HG02623 (cell line): ENCODE data around the gene TMEM213.
"Not testable (repeated sequence)": the region's sequence is repeated elsewhere in the genome, so short reads cannot be mapped to it uniquely, and the experiment has no call there.

ENCODE experiments used
- ATAC-seq: cut with Tn5 transposase; IDR thresholded peaks from one replicate; pipeline ENCODE4 v1.9.1; 2021; ENCODE audit warnings: moderate library complexity; ENCODE audit not compliant: unreplicated experiment

TMEM213 gene

DNA sequence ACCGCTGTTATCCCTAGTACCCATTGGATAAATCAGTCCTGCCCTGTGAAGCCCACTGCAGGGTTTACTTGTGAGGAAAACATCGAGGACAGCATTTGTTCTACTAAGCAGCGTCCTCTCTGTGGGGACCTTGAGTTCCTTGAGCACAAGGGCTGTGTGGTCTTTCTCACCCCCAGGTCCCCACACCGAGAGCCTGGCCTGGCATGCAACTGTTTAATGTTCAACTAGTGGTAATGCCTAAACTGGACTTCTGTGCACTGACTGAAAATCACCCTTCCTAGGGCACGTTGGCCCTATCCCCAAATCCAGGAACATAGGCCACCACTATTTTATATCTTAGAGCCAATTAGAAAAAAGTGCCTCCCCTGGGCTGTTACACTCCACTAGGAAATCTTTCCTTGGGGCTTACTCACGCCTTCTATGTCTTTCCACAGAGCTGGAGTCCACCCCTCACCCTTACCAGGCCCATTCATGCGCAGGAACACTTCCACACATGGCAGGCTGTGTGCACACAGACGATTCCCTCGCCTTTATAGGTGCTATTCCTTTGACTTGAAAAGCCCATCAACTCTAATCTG lies 1.7 kb upstream of the TMEM213 start:
- ATAC-seq = no peak

GRCh38 chr7:138797046-138797445 lies 748 bp upstream of the TMEM213 start:
- ATAC-seq = not testable (repeated sequence)

DNA sequence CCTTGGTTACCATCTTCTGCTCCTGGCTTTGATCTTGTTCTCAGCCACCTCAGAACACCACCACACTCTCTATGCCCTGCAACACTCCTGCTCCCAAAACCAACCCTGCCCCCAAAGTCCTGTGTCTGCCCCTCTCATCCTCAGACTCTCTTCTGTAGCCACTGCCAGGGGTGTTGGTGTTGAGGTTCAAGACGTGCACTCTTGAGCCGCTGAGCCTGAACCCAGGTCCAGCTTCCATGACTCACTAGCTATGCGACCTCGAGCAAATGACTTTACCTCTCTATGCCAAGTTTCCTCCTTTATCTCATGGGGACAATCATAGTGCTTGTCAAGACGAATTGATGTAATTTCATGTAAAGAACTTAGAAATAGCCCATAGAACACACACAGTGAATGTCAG lies 1.0 kb downstream of the TMEM213 start:
- no peak for ATAC-seq

- ATAC-seq = no peak
These were observed 1.7 kb downstream of the TMEM213 start for GRCh38 chr7:138799336-138800000.

DNA sequence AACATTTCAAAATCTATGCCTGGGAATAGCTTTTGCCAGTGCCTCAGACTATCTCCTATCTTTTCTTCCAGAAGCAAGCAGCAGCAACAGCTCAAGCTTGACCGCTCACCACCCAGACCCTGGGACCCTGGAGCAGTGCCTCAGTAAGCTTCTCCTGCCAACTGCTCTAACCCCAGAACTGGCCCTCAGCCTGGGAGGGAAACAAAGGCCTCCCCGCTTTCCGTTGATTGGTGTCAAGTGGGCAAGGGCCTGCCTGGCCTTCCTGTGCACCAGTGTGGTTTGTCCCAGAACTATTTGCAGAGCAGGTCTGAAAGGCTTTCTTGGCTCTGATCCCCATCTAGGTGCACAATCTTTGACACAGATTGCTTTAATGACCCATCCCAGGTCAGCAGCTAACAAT lies 3.5 kb downstream of the TMEM213 start:
- ATAC-seq = no peak

DNA sequence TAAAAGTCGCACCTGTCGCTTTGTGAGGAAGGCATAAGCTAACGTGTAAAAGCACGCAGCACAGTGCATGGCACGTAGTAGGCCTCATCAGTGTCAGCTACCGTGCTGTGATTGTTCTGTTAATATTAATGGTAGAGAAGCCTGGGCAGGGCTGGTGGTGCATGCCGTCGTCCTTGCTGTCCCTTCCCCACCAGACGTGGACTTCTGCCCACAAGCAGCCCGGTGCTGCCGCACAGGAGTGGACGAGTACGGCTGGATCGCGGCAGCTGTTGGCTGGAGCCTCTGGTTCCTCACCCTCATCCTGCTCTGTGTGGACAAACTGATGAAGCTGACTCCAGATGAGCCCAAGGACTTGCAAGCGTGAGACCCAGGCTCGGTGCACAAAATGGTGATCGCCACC lies 4.9 kb downstream of the TMEM213 start:
- no peak for ATAC-seq

- ATAC-seq = no peak
These were observed 6.8 kb downstream of the TMEM213 start for GRCh38 chr7:138804618-138805017.

- ATAC-seq = no peak
These were observed 11.6 kb downstream of the TMEM213 start for GRCh38 chr7:138809346-138809745.

- ATAC-seq = not testable (repeated sequence)
These were observed 13.5 kb downstream of the TMEM213 start for GRCh38 chr7:138811327-138811726.

DNA sequence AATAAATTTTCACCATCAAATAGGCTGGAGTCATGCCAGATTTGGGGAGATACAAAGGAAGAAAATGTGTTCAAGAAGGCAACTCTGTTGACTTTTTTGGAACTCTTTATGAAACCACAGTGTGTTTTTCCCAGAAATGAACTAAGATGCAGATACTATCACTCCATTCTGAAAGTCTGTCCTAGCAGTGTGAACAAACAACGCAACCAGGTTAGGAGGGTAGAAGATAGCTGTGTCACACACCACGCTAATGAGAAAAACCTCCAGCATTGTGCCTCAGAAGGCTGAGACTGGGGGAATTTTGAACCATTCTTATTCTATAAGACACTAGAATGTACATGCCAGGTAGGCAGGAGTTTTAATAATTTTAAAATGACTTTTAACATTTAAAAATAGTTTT lies 16.2 kb downstream of the TMEM213 start:
- no peak for ATAC-seq

- ATAC-seq = no peak
These were observed 17.1 kb downstream of the TMEM213 start for GRCh38 chr7:138814816-138815332.

DNA sequence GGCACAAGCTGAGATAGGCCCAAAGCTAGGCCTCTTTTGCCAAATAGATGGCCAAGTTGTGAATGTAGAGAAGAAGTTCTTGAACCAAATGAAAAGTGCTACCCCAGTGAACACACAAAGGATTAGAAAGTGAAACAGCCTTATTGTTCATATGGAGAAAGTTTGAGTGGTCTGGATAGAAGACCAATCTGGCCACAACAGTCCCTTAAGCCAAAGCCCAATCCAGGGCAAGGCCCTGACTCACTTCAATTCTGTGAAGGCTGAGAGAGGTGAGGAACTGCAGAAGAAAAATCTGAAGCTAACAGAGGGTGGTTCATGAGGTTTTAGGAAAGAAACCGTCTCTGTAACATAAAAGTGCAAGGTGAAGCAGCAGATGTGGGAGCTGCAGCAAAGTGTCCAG lies 18.9 kb downstream of the TMEM213 start:
- ATAC-seq = no peak

- no peak for ATAC-seq
These were observed 21.8 kb downstream of the TMEM213 start for GRCh38 chr7:138819625-138820024.

DNA sequence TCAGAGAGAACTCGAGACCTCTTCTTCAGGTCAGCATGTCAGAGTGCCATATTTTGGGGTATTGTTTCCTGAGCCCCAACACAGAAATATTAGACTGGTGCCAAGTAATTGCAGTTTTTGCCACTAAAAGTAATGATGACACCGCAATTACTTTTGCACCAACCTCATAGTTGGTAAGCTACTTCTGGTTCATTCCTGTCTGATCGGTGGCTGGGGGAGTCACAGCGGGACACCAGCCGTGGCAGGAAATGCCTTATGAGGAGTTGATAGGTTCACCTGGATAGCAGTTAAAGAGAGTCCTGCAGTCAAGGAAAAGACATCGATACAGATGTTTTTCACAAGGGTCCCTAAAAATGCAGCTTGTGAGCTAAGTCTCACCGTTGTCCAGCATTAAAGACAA lies 24.1 kb downstream of the TMEM213 start:
- no peak for ATAC-seq

DNA sequence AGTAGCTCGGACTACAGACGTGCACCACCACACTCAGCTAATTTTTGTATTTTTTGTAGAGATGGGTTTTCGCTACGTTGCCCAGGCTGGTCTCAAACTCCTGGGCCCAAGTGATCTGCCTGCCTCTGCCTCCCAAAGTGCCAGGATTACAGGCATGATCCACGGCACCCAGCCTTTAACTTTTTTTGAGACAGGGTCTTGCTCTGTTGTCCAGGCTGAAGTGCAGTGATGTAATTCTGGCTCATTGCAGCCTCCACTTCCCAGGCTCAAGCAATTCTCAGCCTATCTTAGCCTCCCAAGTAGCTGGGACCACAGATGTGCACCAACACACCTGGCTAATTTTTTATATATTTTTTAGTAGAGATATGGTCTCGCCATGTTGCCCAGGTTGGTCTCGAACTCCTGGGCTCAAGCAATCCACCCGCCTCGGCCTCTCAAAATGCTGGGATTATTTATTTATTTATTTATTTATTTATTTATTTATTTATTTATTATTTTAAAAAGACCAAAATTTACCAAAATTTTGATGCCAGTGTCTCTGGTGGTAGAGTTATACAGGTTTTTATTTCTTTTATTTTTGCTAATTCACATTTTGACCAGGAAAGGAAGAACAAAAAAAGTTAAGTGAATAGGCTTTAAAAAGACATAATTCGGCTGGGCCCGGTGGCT lies 25.2 kb downstream of the TMEM213 start:
- ATAC-seq = no peak

DNA sequence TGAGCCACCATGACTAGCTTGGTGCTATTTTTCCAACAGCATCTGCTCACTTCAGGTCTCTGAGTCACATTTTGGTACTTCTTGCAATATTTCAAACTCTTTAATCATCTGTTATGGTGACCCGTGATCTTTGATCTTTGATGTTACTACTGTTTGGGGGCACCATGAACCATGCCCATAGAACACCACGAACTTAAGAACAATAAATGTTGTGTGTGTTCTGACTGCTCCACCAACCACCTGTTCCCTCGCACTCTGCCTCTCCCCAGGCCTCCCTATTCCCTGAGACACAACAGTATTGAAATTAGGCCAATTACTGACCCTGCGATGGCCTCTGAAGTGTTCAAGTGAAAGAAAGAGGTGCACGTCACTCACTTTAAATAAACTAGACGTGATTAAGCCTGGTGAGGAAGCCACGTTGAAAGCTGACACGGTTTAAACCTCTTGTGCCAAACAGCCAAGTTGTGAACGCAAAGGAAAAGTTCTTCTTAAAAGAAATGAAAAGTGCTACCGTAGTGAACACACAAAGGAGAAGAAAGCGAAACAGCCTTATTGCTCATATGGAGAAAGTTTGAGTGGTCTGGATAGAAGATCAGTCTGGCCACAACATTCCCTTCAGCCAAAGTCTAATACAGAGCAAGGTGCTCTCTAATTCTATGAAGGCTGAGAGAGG lies 27.4 kb downstream of the TMEM213 start:
- no peak for ATAC-seq

GRCh38 chr7:138828302-138828701 lies 30.5 kb downstream of the TMEM213 start:
- no peak for ATAC-seq

GRCh38 chr7:138829335-138829734 lies 31.5 kb downstream of the TMEM213 start:
- no peak for ATAC-seq

GRCh38 chr7:138832966-138833365 lies 35.2 kb downstream of the TMEM213 start:
- no peak for ATAC-seq

- ATAC-seq = no peak
These were observed 35.8 kb downstream of the TMEM213 start for GRCh38 chr7:138833596-138833995.

- no peak for ATAC-seq
These were observed 36.8 kb downstream of the TMEM213 start for GRCh38 chr7:138834583-138834982.

- ATAC-seq = no peak
These were observed 37.3 kb downstream of the TMEM213 start for GRCh38 chr7:138835087-138835486.
